CD14-positive monocyte (primary cell): Measurements from ENCODE around the gene CACHD1. TPM values are rescaled to one million over a fixed set of nuclear protein-coding genes. Genes with fewer than 3 reads are reported as not detected.

Experiments used
- DNase-seq, 3 donors: peaks; one replicate each; pipeline ENCODE4 v3.0.0-alpha.2; 2011 to 2022
- H2AFZ ChIP-seq: 2 replicates; pipeline ENCODE4 v1.6.0; 2012; ENCODE audit warnings: mild to moderate bottlenecking, low read depth, low read length, inconsistent platforms; ENCODE audit not compliant: insufficient read depth, poor library complexity, severe bottlenecking
- H3K27ac ChIP-seq, 2 donors: 1 replicate in 1 of 2; 2 replicates in 1 of 2; pipeline ENCODE4 v1.5.1; 2012 to 2013; ENCODE audit warnings: low read length in 2 of 2, control low read depth in 1 of 2, inconsistent platforms in 1 of 2, low read depth in 1 of 2, mild to moderate bottlenecking in 1 of 2
- H3K27me3 ChIP-seq, 2 donors: one replicate each; pipeline versions ENCODE4 v1.6.0 to v1.6.1; 2011 to 2013; ENCODE audit warnings: low read length in 2 of 2; ENCODE audit not compliant: control insufficient read depth in 2 of 2, insufficient read depth in 2 of 2
- H3K36me3 ChIP-seq, 2 donors: replicated peaks in 1 of 2; 1 replicate in 1 of 2; 2 replicates in 1 of 2; pipeline versions ENCODE4 v1.5.1 to v1.6.1; 2012 to 2013; ENCODE audit warnings: low read length in 2 of 2, control low read depth in 1 of 2, inconsistent platforms in 1 of 2, mild to moderate bottlenecking in 1 of 2; ENCODE audit not compliant: insufficient read depth in 2 of 2, control insufficient read depth in 1 of 2
- H3K4me1 ChIP-seq, 2 donors: 1 replicate in 1 of 2; 2 replicates in 1 of 2; pipeline versions ENCODE4 v1.5.1 to v1.6.1; 2012 to 2013; ENCODE audit warnings: low read length in 2 of 2, control low read depth in 1 of 2, inconsistent platforms in 1 of 2, mild to moderate bottlenecking in 1 of 2, moderate library complexity in 1 of 2; ENCODE audit not compliant: insufficient read depth in 2 of 2, control insufficient read depth in 1 of 2
- H3K4me2 ChIP-seq: replicated peaks from 2 replicates; pipeline ENCODE3; 2012; ENCODE audit warnings: low read length, moderate library complexity, mild to moderate bottlenecking; ENCODE audit not compliant: poor library complexity, severe bottlenecking; ENCODE audit errors: extremely low read depth
- H3K4me3 ChIP-seq, 3 experiments: fragments of 200-600 bp in 1 of 3; sonication (generic) in 1 of 3; replicated peaks in 1 of 3; 1 replicate in 2 of 3; 2 replicates in 1 of 3; pipeline ENCODE4 v1.5.1; 2011 to 2013; ENCODE audit warnings: low read length in 3 of 3, mild to moderate bottlenecking in 3 of 3, control low read depth in 2 of 3, low read depth in 2 of 3, inconsistent platforms in 1 of 3, moderate library complexity in 1 of 3
- H3K79me2 ChIP-seq: 2 replicates; pipeline ENCODE4 v1.6.0; 2012; ENCODE audit warnings: mild to moderate bottlenecking, control low read depth, inconsistent platforms, low read length, moderate library complexity; ENCODE audit not compliant: insufficient read depth
- H3K9ac ChIP-seq: 2 replicates; pipeline ENCODE4 v1.6.0; 2017; ENCODE audit warnings: low read length, mild to moderate bottlenecking; ENCODE audit not compliant: insufficient read depth, poor library complexity, severe bottlenecking
- H3K9me3 ChIP-seq, 2 donors: replicated peaks in 1 of 2; 1 replicate in 1 of 2; 2 replicates in 1 of 2; pipeline versions ENCODE4 v1.5.1 to v1.6.1; 2012 to 2013; ENCODE audit warnings: low read length in 2 of 2, control low read depth in 1 of 2; ENCODE audit not compliant: control insufficient read depth in 1 of 2, insufficient read depth in 1 of 2
- H4K20me1 ChIP-seq: 2 replicates; pipeline ENCODE4 v1.6.0; 2012; ENCODE audit warnings: mild to moderate bottlenecking, low read length, control low read depth, moderate library complexity; ENCODE audit not compliant: insufficient read depth
- H3K27ac Mint-ChIP-seq, 7 donors: one replicate each; pipeline ENCODE4 v1.8.0; 2020; ENCODE audit warnings: mild to moderate bottlenecking in 7 of 7, mixed read lengths in 7 of 7, moderate library complexity in 6 of 7, inconsistent platforms in 2 of 7
- H3K27me3 Mint-ChIP-seq, 3 donors: one replicate each; pipeline ENCODE4 v1.8.0; 2021 to 2022; ENCODE audit warnings: low read depth in 3 of 3, mild to moderate bottlenecking in 3 of 3, mixed read lengths in 3 of 3, moderate library complexity in 3 of 3, inconsistent platforms in 1 of 3
- H3K36me3 Mint-ChIP-seq, 2 donors: one replicate each; pipeline ENCODE4 v1.8.0; 2020; ENCODE audit warnings: mixed read lengths in 2 of 2, inconsistent platforms in 1 of 2, mild to moderate bottlenecking in 1 of 2
- H3K4me1 Mint-ChIP-seq: one replicate; pipeline ENCODE4 v1.8.0; 2020; ENCODE audit warnings: mild to moderate bottlenecking, mixed read lengths
- H3K4me3 Mint-ChIP-seq, 2 donors: one replicate each; pipeline ENCODE4 v1.8.0; 2020; ENCODE audit warnings: mild to moderate bottlenecking in 2 of 2, mixed read lengths in 2 of 2, moderate library complexity in 1 of 2
- H3K9me3 Mint-ChIP-seq, 7 donors: one replicate each; pipeline ENCODE4 v1.8.0; 2020 to 2022; ENCODE audit warnings: mixed read lengths in 7 of 7, mild to moderate bottlenecking in 6 of 7, moderate library complexity in 6 of 7, inconsistent platforms in 2 of 7
- WGBS: methylation state at CpG from one replicate; pipeline ENCODE4 v1.1.5; 2013; ENCODE audit warnings: missing lambda C conversion rate; ENCODE audit not compliant: insufficient coverage; 5-methylcytosine and 5-hydroxymethylcytosine counted together
- intact Hi-C, 2 donors: fragments of 100-400 bp; cut with micrococcal nuclease; formaldehyde crosslinking; loops; one replicate each; pipeline versions ENCODE4 v1.15.0 to v1.15.1; 2023
- polyA plus RNA-seq, 3 donors: library from polyadenylated mRNA; depleted of rRNA in 1 of 3; unstranded in 2 of 3; stranded (reverse) in 1 of 3; fragments of 300-500 nt in 2 of 3; fragments of >200 nt in 1 of 3; fragmentation: Illumina TruSeq in 2 of 3; gene quantifications; 1 replicate in 2 of 3; 2 replicates in 1 of 3; pipeline ENCODE4 v1.2.3, GENCODE V29; 2012 to 2021
- TF ChIP-seq, protein P1 (sequence below): fragments of 200-600 bp; IDR thresholded peaks from one replicate; pipeline ENCODE4 v1.8.0; 2022; ENCODE audit warnings: antibody characterized with exemption, mild to moderate bottlenecking

The CACHD1 gene
- polyA plus RNA-seq, 3 donors, result 0.12 TPM; not detected in 2

DNA sequence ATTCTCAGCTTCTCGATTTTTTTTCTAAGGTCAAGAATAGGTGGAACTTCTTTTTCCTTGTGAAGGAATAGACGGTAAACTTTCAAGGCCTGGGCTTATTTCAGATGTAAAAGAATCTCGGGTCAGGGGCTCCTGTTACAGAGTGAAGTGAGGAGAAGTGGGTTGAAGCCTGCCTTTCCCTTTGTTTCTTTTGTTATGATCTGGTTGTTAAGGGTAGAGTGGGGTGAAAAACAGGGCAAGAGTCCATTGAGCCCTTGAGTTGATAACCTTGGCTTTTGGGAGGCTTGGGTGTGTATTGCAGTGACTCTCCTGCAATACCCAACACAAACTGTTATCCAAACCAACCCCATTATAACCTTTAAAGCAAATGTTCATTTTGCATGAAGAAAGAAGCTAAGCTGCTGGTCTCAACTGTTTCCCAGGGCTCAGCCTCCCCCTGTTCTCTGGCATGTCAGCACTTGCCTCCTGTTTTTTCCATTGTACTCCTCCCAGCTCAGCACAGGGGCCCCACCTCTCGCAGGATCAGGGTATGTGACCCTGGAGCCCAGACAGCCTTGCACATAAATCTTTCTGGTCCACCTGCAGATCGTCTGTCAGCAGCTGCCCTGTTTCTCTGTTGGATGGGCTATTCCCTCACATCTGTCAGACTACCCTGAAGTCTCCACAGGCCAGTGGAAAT, 102.4 kb downstream of the CACHD1 start:
- TF ChIP-seq, protein P1, sequence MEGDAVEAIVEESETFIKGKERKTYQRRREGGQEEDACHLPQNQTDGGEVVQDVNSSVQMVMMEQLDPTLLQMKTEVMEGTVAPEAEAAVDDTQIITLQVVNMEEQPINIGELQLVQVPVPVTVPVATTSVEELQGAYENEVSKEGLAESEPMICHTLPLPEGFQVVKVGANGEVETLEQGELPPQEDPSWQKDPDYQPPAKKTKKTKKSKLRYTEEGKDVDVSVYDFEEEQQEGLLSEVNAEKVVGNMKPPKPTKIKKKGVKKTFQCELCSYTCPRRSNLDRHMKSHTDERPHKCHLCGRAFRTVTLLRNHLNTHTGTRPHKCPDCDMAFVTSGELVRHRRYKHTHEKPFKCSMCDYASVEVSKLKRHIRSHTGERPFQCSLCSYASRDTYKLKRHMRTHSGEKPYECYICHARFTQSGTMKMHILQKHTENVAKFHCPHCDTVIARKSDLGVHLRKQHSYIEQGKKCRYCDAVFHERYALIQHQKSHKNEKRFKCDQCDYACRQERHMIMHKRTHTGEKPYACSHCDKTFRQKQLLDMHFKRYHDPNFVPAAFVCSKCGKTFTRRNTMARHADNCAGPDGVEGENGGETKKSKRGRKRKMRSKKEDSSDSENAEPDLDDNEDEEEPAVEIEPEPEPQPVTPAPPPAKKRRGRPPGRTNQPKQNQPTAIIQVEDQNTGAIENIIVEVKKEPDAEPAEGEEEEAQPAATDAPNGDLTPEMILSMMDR, result no peak
- Mint-ChIP-seq H3K4me3 (no peak overlapping the region), H3K4me1 (peaks cover 9% of the 10 kb centered on the region), H3K36me3 (no peaks in the 10 kb centered on the region), H3K27me3 (no peaks in the 10 kb centered on the region), H3K27ac (no peak overlapping the region), H3K9me3 (peaks cover 0 to 5% (median 0%) of the 10 kb centered on the region in 7 donors)
- Histone ChIP-seq H2AFZ (no peak overlapping the region), H3K4me2 (no peak overlapping the region), H4K20me1 (no peaks in the 10 kb centered on the region), H3K4me1 (peaks cover 5 to 8% of the 10 kb centered on the region in 2 donors), H3K9me3 (no peaks in the 10 kb centered on the region), H3K9ac (no peak overlapping the region), H3K27me3 (no peaks in the 10 kb centered on the region), H3K27ac (no peak overlapping the region), H3K36me3 (no peaks in the 10 kb centered on the region), H3K4me3 (no peak overlapping the region), H3K79me2 (no peaks in the 10 kb centered on the region)
- no peak for DNase-seq
- WGBS, result 100% methylated on average over 4 of the region's 5 CpGs
- intact Hi-C loops, result no loop called here

DNA sequence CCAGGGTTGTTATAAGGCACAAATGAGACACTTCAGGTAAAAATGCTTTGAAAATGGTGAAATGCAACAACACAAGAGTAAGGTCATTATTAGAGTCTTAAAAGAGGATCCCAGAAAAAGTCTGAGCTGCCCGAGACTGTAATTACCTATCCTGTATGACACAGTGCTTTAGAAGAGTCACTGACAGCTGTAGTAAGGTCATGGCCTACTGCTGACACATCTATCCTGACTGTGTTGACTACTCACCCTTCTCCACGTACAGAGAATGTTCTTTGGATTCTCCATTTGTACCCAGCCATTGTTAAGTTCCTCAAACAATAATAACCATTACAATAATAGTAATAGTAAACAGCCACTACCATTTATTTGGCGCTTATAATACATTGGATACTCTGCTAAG, 104.4 kb downstream of the CACHD1 start:
- H3K27me3 Mint-ChIP-seq, result no peaks in the 10 kb centered on the region
- H3K36me3 Mint-ChIP-seq, result no peaks in the 10 kb centered on the region
- Histone ChIP-seq H3K9ac (no peak overlapping the region), H3K4me2 (no peak overlapping the region), H4K20me1 (no peaks in the 10 kb centered on the region), H3K27me3 (no peaks in the 10 kb centered on the region), H3K79me2 (no peaks in the 10 kb centered on the region), H3K4me3 (no peak overlapping the region), H3K27ac (no peak overlapping the region), H3K9me3 (no peaks in the 10 kb centered on the region), H2AFZ (no peak overlapping the region), H3K4me1 (peaks cover 4 to 7% of the 10 kb centered on the region in 2 donors), H3K36me3 (no peaks in the 10 kb centered on the region)
- TF ChIP-seq, protein P1, result no peak
- intact Hi-C loops, result no loop called here
- H3K4me1 Mint-ChIP-seq, result peaks cover 7% of the 10 kb centered on the region
- no peak overlapping the region for H3K27ac Mint-ChIP-seq
- H3K4me3 Mint-ChIP-seq, result no peak overlapping the region
- WGBS, result no CpG with 5 or more reads among the region's 3 CpGs
- DNase-seq, result no peak
- H3K9me3 Mint-ChIP-seq, result peaks cover 0 to 5% (median 0%) of the 10 kb centered on the region in 7 donors
